ENCODE data around the gene RCCD1. TPM values are rescaled to one million over a fixed set of nuclear protein-coding genes. Genes with fewer than 3 reads are reported as not detected.

The RCCD1 gene
- total RNA-seq, 1 donor from 2014 or later: 21.5 TPM

GRCh38 chr15:90959894-90960293, 5.2 kb downstream of the RCCD1 start:
- no peak overlapping the region for H3K27ac Mint-ChIP-seq
- no peak overlapping the region for H3K4me3 Mint-ChIP-seq

GRCh38 chr15:90960298-90961091, 5.8 kb downstream of the RCCD1 start:
- no peak for DNase-seq (ENCODE audit: low spot score in 2 of 2, unreplicated experiment in 2 of 2)
- Mint-ChIP-seq H3K27ac (peak overlapping the region; percentile 39), H3K4me1 (peaks cover 16% of the 10 kb centered on the region), H3K4me3 (no peak overlapping the region), H3K36me3 (peaks cover 25% of the 10 kb centered on the region), H3K27me3 (ENCODE audit: low read depth) (no peaks in the 10 kb centered on the region), H3K9me3 (no peaks in the 10 kb centered on the region)
- no peak for TF ChIP-seq CTCF (IDR thresholded peaks at IDR 0.05; ENCODE audit: unreplicated experiment)

More at GRCh38 chr15:90959894-90960293, 5.2 kb downstream of the RCCD1 start:
- no peaks in the 10 kb centered on the region for H3K9me3 Mint-ChIP-seq
- no peak for DNase-seq (ENCODE audit: low spot score in 2 of 2, unreplicated experiment in 2 of 2)
- no peak for TF ChIP-seq CTCF (IDR thresholded peaks at IDR 0.05; ENCODE audit: unreplicated experiment)
- peaks cover 16% of the 10 kb centered on the region for H3K4me1 Mint-ChIP-seq
- H3K27me3 Mint-ChIP-seq (ENCODE audit: low read depth): no peaks in the 10 kb centered on the region
- H3K36me3 Mint-ChIP-seq: peaks cover 22% of the 10 kb centered on the region

- no peak overlapping the region for H3K27ac Mint-ChIP-seq
- DNase-seq (ENCODE audit: low spot score in 2 of 2, unreplicated experiment in 2 of 2): no peak
- peaks cover 28% of the 10 kb centered on the region for H3K36me3 Mint-ChIP-seq
- no peak overlapping the region for H3K4me3 Mint-ChIP-seq
- H3K4me1 Mint-ChIP-seq: peaks cover 7% of the 10 kb centered on the region
- no peaks in the 10 kb centered on the region for H3K9me3 Mint-ChIP-seq
- no peaks in the 10 kb centered on the region for H3K27me3 Mint-ChIP-seq (ENCODE audit: low read depth)
- TF ChIP-seq CTCF (IDR thresholded peaks at IDR 0.05; ENCODE audit: unreplicated experiment): no peak
Observed at GRCh38 chr15:90962021-90962420, 7.3 kb downstream of the RCCD1 start.

- no peaks in the 10 kb centered on the region for H3K9me3 Mint-ChIP-seq
- peaks cover 39% of the 10 kb centered on the region for H3K36me3 Mint-ChIP-seq
- H3K4me1 Mint-ChIP-seq: peaks cover 1% of the 10 kb centered on the region
- DNase-seq (ENCODE audit: low spot score in 2 of 2, unreplicated experiment in 2 of 2): no peak
- no peak overlapping the region for H3K27ac Mint-ChIP-seq
- no peak for TF ChIP-seq CTCF (IDR thresholded peaks at IDR 0.05; ENCODE audit: unreplicated experiment)
- no peak overlapping the region for H3K4me3 Mint-ChIP-seq
- no peaks in the 10 kb centered on the region for H3K27me3 Mint-ChIP-seq (ENCODE audit: low read depth)
Observed at GRCh38 chr15:90966262-90966661, 11.6 kb downstream of the RCCD1 start.

- TF ChIP-seq CTCF (IDR thresholded peaks at IDR 0.05; ENCODE audit: unreplicated experiment): no peak
- no peak for DNase-seq (ENCODE audit: low spot score in 2 of 2, unreplicated experiment in 2 of 2)
- no peak overlapping the region for H3K27ac Mint-ChIP-seq
- H3K36me3 Mint-ChIP-seq: peaks cover 35% of the 10 kb centered on the region
- H3K9me3 Mint-ChIP-seq: no peaks in the 10 kb centered on the region
- no peaks in the 10 kb centered on the region for H3K27me3 Mint-ChIP-seq (ENCODE audit: low read depth)
- no peak overlapping the region for H3K4me3 Mint-ChIP-seq
- H3K4me1 Mint-ChIP-seq: peaks cover 1% of the 10 kb centered on the region
Observed at GRCh38 chr15:90967206-90967605, 12.5 kb downstream of the RCCD1 start.

Data from mesothelial cell of epicardium (in vitro differentiated cells).